ENCODE data around the gene SOST.

SOST gene

DNA sequence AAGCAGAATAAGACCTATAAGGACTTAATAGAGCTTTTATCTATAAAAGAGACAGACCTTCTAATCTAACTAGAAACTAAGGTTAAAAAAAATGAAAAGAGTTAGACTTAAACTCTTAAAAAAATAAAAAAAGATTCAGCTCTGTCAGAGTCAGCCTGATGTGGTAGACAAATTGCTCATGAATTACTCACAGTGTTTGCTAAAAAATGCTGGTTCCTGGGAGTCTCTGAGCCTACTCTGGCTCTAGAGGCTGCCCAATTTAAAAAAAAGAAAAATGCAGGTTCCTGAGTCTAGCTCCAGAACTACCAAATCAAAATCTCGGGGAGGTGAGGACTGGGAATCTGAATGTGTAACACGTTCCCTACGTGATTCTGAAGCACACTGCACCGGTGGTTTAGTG, 18.1 kb downstream of the SOST start:
- no peak for DNase-seq

GRCh38 chr17:43737722-43738121, 20.9 kb downstream of the SOST start:
- no peak for DNase-seq

DNA sequence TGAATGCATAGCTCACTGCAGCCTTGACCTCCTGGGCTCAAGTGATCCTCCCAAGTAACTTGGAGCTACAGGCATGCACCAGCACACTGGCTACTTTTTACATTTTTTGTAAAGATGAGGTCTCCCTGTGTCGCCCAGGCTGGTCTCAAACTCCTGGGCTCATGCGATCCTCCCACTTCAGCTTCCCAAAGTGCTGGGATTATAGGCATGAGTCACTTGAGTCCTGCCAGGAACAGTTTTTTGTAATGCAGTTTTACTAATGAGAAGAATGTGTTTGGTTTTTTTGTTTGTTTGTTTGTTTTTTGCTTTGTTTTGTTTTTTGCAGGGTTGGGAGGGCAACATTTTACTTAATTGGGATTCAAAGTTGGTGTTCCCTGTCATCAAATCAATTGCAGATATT, 22.2 kb downstream of the SOST start:
- DNase-seq: no peak

DNA sequence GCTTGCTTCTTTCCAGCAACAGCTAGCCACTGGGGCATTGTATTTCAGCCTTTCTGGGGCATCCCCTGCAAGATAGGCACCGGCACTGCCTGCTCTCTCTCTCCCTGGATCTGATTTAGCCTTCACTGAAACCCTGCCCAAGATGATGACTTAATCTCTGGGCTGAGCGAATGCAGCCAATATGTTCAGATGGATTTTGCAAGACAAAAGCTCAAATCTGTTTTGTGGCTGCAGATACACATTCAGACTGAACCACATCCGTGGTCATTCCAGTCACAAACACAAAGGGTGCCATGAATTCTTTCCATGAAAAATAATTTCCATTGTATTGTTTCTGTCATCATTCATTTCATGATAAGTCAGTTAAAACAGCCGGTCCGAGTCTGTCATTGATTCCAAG, 24.2 kb downstream of the SOST start:
- no peak for DNase-seq

GRCh38 chr17:43733956-43734355, 24.6 kb downstream of the SOST start:
- DNase-seq: no peak

DNA sequence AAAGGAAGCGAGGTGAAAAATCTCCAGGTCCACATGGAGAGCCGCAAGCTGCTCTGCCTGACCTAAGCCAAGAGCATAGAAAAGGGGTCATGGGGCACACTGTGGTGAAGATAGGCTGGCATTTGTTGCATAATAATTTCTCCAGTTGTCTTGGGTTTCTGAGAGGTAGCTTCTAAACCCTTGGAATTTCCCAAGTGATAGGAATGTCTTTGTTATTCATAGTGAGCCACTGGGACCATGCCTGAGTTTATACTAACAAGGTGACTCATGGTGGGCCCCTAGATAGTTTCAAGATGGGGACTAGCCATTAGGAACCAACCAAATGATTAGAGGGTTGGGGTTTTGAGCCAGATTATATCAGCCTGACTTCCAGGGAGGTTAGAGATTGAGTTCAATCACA, 25.6 kb downstream of the SOST start:
- no peak for DNase-seq

- no peak for DNase-seq
Observed at GRCh38 chr17:43728081-43728480, 30.5 kb downstream of the SOST start.

DNA sequence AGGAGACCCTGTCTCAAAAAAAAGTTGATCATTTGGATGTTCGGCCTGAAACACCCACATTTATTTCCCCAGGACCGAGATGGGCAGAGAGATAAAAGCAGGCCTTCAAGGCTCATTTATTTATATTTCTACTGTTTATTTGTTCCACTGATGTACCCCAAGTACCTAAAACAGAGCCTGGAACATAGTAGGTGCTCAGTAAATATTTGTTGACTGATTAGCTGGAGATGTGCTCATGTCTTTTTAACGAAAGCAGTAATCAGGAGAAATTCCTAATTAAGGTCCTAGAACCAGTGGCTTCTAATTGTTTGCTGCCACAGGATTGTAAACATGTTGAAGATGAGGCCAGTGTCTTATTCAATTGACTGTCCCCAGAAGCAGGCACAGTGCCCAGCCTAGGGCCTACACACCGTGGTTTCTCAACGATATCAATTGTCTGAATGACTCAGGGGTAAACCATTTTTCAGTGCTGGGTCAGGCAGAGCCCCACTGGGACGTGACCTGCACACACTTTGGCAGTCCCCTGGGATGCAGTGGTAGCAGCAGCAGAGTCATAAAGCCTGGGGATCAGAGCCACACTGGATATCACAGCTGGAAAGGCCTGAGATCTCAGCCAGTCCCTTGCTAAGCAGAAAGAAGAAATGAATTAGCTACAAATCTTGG, 34.8 kb downstream of the SOST start:
- no peak for DNase-seq

DNA sequence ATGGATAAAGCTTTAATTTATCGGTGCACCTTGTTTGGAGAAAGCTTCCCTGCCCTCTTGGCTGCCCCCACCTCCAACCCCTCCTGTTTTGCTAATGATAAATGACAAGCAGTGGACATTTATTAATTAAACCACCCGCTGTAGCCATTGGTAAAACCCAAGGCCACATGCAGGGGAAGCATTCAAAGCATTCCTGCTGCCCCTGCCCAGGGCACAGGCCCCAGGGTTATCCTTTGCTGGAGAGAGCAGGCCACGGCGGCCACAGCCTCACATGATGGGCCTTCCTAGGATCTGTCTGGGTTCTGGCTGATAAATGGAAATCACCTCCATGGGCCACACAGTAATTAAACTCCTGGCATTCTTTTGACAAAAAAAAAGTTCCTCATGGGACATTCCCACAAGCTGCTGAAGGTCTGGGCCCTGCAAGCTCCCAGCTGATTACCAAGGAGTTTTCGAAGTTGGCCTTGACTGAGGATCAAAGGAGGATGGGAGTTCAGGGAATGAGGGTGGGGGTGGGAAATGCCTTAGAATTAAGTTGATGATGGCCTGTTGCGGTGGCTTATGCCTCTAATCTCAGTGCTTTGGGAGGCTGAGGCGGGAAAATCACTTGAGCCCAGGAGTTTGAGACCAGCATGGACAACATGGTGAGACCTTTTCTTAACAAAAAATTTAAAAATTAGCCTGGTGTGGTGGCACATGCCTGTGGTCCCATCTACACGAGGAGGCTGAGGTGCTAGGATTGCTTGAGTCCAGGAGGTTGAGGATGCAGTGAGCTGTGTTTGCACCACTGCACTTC, 35.5 kb downstream of the SOST start:
- no peak for DNase-seq

DNA sequence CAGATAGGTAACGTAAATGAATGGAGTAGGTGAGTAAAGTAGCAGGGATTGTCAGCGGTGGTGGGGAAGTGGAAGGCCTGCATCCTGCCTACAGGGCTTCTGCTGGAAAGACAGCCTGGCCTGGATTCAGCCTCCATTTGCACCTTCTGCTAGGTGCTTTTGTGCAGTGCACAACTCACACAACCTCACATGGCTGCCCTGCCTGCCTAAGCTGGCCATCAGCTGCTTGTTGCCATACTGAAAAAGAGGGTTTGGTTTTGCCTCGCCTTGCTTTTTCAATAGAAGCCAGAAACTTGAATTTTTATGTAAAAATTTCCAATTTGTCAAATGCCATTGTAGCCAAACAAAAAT, 36.3 kb downstream of the SOST start:
- no peak for DNase-seq

DNA sequence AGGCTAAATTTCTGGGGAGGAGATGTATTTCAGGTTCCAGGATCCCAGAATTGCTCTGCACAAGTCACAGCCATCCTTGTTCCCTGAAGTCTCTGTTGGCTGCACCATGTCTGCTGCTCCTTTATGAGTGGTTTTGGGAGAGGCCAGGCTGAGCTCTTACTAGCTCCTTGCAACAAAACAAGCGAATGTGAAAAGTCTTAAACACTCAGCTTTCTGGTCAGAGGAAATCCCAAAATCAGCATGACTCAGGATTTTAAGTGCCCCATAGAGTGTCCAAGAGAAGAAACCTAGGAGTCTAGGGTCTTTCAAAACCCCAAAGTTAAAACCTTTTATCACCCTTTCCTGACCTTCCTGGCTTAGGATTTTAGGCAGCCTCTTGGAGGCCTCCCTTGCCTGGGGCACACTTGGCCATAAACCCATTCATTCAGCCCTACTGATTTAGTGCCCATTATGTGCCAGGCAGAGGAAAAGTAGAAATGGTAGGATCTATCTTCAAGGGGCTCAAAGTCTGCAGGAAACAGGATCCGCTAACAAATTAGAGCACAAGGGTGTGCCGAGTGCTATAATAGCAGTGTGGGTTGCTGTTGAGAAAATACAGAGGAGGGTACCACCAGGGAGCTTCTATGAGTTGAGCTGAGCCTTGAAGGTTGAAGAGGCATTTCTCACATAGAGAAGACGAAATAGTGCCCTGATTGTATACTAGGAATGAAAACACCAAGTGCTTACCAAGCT, 36.9 kb downstream of the SOST start:
- DNase-seq: no peak

DNA sequence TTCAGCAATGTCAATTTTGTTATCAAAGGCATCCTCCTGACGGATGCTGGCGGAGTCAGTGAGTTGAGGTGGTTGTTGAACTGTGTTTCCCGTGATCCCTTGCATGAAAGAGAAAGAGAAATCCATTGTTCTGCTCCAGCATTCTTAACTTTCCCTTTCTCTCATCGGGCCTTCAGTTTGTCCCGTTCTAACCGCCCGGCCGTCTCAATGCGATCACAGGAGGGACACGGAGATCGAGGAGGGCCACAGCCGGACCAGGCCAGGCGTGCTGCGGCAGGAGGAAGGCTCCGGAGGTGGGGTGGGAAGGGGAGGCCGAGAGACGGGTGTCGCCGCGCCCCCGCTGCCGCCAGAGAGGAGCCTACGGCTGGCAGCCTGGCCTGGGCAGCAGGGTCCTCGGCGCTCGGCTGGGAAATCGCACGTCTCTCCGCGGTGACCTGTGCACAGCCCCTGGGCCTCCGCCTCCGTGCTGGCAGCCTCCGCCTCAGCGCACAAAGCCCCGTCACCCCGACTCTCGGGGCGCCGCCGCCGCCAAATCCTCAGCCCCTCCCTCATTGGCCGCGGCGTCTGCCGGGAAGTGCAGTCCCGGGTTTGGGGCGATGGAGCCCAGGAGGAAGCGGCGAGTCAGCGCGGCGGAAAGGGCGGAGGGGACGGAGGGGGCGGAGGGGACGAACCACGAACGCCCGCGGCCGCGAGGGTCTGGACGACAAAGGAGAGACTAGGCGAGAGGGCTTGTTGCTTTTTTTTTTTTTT, 38.1 kb downstream of the SOST start:
- peak; percentile 78 to 80 for DNase-seq

DNA sequence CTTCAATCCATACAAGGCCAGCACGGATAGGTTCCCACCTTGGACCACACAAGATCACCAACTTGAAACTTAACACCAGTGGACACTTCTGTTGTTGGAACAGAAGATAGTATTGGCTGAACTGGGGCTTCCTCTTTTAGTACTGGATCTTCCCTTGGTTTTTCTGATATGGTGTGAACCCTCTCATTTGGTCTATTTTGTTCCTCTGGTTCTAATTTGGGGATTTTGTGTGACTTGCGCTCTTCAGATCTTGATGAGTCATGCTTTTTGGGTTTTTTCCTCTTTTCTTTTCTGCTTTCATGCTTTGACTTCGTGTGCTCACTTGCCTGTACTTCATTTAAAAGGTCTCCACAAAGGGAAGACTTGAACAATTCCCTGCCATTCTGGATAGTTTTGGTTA, 39.0 kb downstream of the SOST start:
- no peak for DNase-seq

- no peak for DNase-seq
Observed at GRCh38 chr17:43718544-43718943, 40.0 kb downstream of the SOST start.

DNA sequence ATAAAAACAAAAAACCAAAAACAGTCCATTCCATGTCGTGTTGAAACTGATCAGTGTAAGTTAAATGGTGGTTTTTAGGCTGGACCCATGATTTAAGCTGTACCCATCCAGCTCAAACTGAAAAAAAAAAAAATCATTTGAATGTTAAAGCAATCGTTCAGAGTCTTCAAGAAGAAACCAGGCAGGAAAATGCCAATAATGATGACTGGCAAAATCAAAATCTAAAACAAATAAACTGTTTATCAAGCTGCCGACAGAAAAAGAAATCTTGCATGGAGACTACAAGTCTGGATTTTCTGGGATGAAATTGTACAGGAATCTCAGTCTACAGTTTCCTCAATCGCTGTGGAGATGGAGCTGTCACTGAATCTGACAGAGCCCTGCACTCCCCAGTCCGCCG, 40.7 kb downstream of the SOST start:
- no peak for DNase-seq

DNA sequence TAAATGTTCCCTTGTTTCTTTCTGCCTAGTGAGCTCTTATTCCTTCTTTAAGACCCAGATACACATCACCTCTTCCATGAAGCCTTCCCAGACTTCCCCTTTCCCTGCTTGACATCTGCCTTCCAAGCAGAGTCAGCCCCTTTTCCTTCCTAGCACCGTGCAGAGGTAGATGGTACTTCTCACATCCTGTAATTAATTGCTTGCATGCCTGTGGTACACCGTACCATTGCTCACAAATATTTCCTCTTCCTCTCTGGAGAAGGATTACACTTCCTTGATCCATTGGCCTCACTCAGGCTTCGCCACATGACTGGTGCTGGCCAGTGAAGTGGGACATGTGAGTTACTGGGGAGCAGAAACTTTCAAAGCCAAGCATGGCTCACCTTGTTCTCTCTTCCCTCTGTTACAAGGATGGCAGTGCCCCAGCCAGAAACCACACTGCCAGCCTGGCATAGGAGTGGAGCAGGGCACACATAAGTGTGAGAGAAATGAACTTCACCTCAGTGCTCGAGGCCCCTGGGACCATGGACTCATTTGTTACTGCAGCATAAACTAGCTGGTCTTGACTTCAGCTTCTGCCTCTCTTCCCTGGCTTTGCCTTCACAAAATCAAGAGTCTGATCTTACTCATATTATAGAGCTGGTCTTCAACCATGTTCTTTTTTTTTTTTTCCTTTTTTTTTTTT, 44.0 kb downstream of the SOST start:
- DNase-seq: no peak

DNA sequence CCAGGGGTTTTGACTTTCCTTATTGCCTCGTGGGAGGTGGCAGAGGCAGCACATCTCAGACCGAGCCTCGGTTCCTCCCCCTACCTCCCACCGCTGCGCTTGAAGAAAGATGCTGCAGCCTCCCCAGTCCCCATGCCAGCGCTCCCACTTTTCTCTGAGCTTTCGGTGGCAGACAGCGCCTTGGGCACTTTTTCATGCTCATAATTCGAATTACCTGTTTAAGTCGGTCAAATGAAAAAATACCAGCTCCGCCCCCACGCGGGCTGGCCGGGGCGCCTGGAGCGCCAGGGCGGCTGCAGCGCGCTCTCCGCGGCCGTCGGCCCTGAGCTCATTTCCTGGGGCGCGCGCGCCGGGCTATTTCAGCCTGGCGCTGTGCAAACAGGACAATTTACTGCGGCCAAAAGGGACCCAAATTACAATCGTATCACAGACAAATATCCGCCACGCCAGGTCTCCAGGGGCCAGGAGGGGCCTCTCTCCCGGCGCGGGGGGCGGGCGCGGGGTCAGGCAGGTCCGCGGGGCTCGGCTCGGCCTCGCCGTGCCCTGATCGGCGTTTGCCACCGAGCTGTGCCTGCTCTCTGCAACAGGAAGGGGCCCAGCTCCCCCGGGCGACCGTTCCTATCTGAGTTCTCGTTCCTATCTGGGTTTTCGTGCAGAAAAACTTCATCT, 45.0 kb downstream of the SOST start:
- DNase-seq: peak in 1 of 2 donors; percentile 47

- no peak for DNase-seq
Observed at GRCh38 chr17:43712397-43712796, 46.2 kb downstream of the SOST start.

DNA sequence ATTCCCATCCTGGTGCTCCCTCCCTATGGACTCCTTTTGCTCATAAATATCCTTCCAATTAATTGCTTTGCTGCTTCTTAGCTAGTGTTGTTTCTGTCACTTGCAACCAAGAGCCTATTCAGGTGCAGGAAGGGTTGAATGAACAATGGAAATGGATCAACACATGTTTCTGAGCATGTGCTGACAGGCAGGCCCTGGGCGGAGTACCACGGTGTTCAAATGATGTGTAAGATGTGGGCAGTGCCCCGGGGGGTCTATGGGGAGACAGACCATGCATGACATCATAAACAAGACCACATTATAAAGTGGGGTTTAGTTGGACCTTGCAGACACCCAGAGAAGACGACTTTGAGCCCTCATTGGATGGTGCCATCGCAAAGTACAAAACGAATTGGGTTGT, 48.5 kb downstream of the SOST start:
- no peak for DNase-seq

DNA sequence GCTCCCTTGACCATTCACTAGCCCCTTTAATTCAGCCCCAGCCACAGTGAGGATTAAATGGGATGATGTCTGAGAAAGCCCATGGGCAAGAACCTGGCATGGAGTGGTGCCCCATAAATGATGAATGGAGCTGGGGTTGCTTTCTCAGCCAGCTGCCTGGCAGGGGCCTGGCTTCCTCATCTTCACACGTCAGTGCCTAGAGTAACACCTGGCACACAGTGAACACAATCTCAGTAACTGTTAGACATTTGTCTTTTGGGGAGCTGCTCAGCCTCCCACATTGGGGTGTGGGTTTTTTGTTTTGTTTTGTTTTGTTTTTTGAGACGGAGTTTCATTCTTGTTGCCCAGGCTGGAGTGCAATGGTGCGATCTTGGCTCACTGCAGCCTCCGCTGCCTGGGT, 49.4 kb downstream of the SOST start:
- DNase-seq: no peak

GRCh38 chr17:43707184-43707583, 51.4 kb downstream of the SOST start:
- no peak for DNase-seq

GRCh38 chr17:43706235-43706634, 52.4 kb downstream of the SOST start:
- no peak for DNase-seq
